ENCODE results near the gene TRIM54.

The TRIM54 gene

DNA sequence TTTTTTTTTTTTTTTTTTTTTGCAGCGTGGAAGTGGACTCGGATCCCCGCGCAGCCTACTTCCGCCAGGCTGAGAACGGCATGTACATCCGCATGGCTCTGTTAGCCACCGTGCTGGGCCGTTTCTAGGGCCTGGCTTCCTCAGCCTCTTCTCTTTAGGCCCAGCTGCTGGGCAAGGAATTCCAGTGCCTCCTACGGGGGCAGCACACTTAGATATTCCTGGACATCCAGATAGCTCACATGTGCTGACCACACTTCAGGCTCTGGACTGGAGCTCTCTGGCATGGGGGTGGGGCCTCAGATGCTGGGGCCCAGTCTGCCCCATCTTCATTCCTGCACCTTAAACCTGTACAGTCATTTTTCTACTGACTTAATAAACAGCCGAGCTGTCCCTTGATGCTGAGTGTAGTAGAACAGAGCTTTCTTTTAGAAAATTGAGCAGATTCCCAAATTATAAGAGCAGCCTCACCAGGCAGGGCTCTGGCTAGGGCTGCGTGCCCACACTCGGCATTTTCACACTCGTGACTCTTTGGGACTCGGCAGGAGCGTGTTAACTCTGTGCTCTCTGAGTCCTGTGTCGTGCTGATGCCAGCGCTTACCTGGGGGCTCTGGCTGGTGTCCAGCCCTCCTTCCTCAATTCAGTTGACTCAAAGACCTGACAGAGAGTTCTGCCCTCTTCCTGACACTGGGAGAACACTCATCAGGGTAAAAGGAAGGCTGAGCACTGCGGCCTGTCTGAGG lies 38.7 kb upstream of the TRIM54 start:
- Histone ChIP-seq H3K27me3 (ENCODE audit: control insufficient read depth in 1 of 2, insufficient read depth in 2 of 2, low read length in 2 of 2) (peaks cover 0 to 4% of the 10 kb centered on the region in 2 donors), H3K9me3 (ENCODE audit: control insufficient read depth in 1 of 2, low read length in 2 of 2) (no peaks in the 10 kb centered on the region), H3K4me3 (ENCODE audit: low read depth in 1 of 2, low read length in 2 of 2) (no peak overlapping the region), H3K36me3 (ENCODE audit: control insufficient read depth in 1 of 2, insufficient read depth in 2 of 2, low read length in 2 of 2) (peaks cover 38 to 63% of the 10 kb centered on the region in 2 donors), H3K27ac (ENCODE audit: low read depth, low read length) (no peak overlapping the region), H3K9ac (ENCODE audit: low read depth in 1 of 2, low read length in 2 of 2) (no peak overlapping the region), H3K4me1 (ENCODE audit: control insufficient read depth in 1 of 2, insufficient read depth in 2 of 2, low read length in 2 of 2) (no peaks in the 10 kb centered on the region)

DNA sequence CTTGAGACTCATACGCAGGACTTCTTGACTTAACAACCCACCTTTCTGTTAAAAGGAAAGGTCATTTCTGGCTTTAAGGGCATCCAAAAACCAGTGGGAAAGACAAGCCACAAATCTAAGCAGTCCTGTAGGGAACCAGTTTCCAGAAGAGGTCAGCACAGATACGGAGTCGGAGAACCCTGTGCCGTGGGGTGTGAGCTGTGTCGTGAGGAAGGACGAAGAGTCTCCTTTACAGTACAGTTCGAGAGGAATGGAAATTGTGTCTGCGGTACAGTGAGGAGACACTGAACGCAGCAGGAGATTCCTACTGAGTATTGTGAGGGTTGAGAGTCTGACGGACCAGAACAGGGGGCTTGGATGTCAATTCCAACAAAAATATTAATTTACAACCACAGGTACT lies 37.1 kb upstream of the TRIM54 start:
- H3K27me3 ChIP-seq (ENCODE audit: control insufficient read depth in 1 of 2, insufficient read depth in 2 of 2, low read length in 2 of 2): peaks cover 0 to 4% of the 10 kb centered on the region in 2 donors
- no peaks in the 10 kb centered on the region for H3K4me1 ChIP-seq (ENCODE audit: control insufficient read depth in 1 of 2, insufficient read depth in 2 of 2, low read length in 2 of 2)
- no peaks in the 10 kb centered on the region for H3K9me3 ChIP-seq (ENCODE audit: control insufficient read depth in 1 of 2, low read length in 2 of 2)
- no peak overlapping the region for H3K9ac ChIP-seq (ENCODE audit: low read depth in 1 of 2, low read length in 2 of 2)
- no peak overlapping the region for H3K27ac ChIP-seq (ENCODE audit: low read depth, low read length)
- peaks cover 27 to 50% of the 10 kb centered on the region in 2 donors for H3K36me3 ChIP-seq (ENCODE audit: control insufficient read depth in 1 of 2, insufficient read depth in 2 of 2, low read length in 2 of 2)
- no peak overlapping the region for H3K4me3 ChIP-seq (ENCODE audit: low read depth in 1 of 2, low read length in 2 of 2)

DNA sequence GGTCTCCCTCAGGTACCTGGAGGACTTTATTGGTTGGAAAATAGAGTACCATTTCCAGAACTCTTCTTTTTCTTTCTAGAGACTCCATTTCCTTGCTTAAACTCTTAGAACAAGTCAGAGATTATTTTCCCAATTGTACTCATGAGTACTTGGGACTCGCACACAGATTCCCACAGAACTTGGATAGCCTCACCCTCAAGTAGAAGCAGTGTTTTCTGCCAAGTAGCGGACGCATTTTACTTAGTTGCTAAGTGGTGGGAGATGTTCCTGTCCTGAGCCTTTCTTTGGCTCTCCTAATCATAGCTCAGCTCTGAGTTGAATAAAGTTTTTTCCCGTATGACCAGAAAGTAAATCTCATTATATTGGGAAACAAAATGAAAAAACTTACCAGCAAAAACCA lies 36.6 kb upstream of the TRIM54 start:
- Histone ChIP-seq H3K4me3 (ENCODE audit: low read depth in 1 of 2, low read length in 2 of 2) (no peak overlapping the region), H3K9me3 (ENCODE audit: control insufficient read depth in 1 of 2, low read length in 2 of 2) (no peaks in the 10 kb centered on the region), H3K27ac (ENCODE audit: low read depth, low read length) (no peak overlapping the region), H3K4me1 (ENCODE audit: control insufficient read depth in 1 of 2, insufficient read depth in 2 of 2, low read length in 2 of 2) (no peaks in the 10 kb centered on the region), H3K36me3 (ENCODE audit: control insufficient read depth in 1 of 2, insufficient read depth in 2 of 2, low read length in 2 of 2) (peaks cover 26 to 44% of the 10 kb centered on the region in 2 donors), H3K27me3 (ENCODE audit: control insufficient read depth in 1 of 2, insufficient read depth in 2 of 2, low read length in 2 of 2) (peaks cover 0 to 4% of the 10 kb centered on the region in 2 donors), H3K9ac (ENCODE audit: low read depth in 1 of 2, low read length in 2 of 2) (no peak overlapping the region)

DNA sequence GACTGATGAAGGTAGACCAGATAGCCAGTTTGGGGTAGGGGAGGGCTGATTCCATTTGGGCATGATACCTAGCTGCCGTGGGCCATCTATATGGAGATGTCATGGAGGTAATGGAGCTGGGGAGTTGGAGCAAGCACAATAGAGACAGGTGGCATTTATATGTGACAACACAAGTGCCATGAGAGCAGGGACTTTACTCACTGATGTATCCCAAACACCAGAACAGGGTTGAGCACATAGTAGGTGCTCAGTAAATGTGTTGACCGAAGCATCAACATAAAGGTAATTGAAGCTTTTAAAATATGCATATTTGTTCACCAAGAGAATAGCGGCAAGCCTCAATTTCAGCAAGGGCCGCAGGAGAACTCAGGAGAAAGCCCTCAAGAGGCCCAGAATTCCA lies 34.3 kb upstream of the TRIM54 start:
- Histone ChIP-seq H3K9ac (ENCODE audit: low read depth in 1 of 2, low read length in 2 of 2) (no peak overlapping the region), H3K27me3 (ENCODE audit: control insufficient read depth in 1 of 2, insufficient read depth in 2 of 2, low read length in 2 of 2) (peaks cover 7 to 11% of the 10 kb centered on the region in 2 donors), H3K27ac (ENCODE audit: low read depth, low read length) (no peak overlapping the region), H3K4me3 (ENCODE audit: low read depth in 1 of 2, low read length in 2 of 2) (no peak overlapping the region), H3K4me1 (ENCODE audit: control insufficient read depth in 1 of 2, insufficient read depth in 2 of 2, low read length in 2 of 2) (no peaks in the 10 kb centered on the region), H3K9me3 (ENCODE audit: control insufficient read depth in 1 of 2, low read length in 2 of 2) (no peaks in the 10 kb centered on the region), H3K36me3 (ENCODE audit: control insufficient read depth in 1 of 2, insufficient read depth in 2 of 2, low read length in 2 of 2) (peaks cover 15 to 22% of the 10 kb centered on the region in 2 donors)

DNA sequence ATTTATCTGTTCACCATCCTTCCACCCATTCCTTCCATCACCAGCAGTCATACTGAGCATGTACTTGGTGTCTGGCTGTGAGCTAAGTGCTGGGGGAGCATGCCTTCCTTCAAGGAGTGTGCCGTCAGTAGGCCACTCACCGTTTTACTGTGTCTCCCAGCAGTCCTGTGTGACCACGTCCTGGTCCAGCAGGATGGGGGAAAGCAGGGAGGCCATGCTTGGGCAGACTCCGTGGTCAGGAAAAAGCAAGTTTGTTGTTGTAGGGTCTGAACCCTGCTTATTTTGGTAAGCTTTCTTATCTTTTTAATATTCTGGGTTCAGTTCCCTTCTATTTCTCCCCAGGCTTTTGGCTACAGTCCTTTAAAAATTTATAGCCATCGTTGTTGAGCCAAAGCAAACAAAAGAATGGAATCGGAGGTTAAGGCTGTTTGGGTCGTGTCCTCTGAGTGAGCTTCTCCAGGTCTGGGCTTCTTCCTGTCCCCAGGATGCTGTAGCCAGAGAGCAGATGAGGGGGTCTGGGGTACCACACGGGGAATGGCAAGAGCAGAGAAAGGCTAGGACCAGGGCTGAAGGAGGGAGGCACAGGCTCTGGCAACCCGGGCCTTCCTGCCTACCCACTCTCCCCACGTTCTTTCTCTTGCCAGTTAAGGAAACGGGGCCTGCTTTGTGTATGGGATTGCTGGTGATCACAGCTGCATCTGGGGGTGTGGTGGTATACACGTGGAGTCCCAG lies 32.9 kb upstream of the TRIM54 start:
- H3K9ac ChIP-seq (ENCODE audit: low read depth in 1 of 2, low read length in 2 of 2): no peak overlapping the region
- peaks cover 4 to 7% of the 10 kb centered on the region in 2 donors for H3K36me3 ChIP-seq (ENCODE audit: control insufficient read depth in 1 of 2, insufficient read depth in 2 of 2, low read length in 2 of 2)
- H3K27me3 ChIP-seq (ENCODE audit: control insufficient read depth in 1 of 2, insufficient read depth in 2 of 2, low read length in 2 of 2): peaks cover 11 to 18% of the 10 kb centered on the region in 2 donors
- no peak overlapping the region for H3K4me3 ChIP-seq (ENCODE audit: low read depth in 1 of 2, low read length in 2 of 2)
- no peaks in the 10 kb centered on the region for H3K9me3 ChIP-seq (ENCODE audit: control insufficient read depth in 1 of 2, low read length in 2 of 2)
- no peaks in the 10 kb centered on the region for H3K4me1 ChIP-seq (ENCODE audit: control insufficient read depth in 1 of 2, insufficient read depth in 2 of 2, low read length in 2 of 2)
- H3K27ac ChIP-seq (ENCODE audit: low read depth, low read length): no peak overlapping the region

DNA sequence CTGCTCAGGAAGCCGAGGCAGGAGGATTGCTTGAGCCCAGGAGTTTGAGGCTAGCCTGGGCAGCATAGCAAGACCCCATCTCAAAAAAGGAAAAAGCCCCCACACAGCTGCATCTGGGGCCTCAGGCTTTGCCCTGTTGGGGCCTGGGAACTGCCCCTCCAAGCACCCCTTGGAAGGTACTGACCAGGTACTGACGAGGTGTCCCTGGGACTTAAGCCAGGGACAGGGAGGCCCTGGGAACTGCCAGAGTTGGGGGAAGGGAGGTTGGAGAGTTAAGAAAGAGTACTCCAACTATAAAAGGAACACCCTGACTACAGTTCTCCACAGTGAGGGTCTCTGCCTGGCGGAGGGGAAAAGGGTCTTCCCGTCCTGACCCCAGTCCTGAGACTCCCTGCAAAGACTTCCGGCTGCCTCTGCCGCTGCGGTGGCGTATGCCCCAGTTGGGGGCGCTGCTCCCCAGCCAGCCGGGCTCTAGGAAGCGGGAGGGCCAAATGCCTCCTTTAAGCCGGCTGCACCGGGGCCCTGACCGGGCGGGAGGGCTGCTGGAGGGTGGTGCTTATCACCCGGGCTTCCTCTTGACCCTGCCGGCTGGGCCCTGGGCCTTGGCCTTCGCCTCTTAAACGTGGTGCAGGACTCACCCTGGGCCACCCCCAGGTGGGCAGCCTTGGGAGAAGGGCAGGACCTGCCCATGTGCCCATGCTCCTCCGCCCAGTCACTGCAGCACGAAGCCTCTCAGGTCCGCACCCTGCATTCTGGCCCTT lies 32.2 kb upstream of the TRIM54 start:
- no peaks in the 10 kb centered on the region for H3K9me3 ChIP-seq (ENCODE audit: control insufficient read depth in 1 of 2, low read length in 2 of 2)

DNA sequence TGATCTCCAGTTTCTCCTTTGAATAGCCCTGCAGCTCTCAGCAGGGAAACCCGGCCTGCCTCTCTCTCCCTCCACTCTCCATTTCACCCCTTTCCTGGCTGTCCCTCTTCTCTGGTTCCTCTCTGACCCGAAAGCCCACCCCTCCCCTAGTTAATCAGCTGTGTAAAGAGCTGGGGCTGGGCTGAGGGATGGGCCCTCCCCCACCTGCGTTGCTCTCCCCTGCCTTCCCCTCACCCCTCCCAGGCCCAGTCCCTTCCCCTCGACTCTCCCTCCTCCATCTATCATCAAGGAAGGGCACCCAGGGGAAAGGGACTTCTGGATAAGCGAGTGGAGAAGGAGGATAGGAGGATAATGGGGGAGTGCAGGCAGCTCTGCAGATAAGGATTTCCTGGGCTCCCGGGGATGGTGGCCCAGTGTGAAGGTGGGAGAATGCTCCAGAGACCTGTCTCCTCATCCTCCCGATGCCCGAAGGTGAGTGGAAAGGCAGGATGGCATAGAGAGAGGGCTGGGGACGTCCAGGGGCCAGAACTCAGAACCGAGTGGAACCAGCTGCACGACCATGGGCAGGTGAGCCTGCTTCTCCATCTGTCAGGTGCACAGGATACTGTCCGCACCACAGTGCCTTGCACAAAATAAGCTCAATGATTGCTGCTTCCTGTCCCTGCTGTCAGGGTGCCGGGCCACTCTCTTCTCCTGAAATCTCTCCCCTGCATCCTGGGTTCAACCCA lies 31.4 kb upstream of the TRIM54 start:
- peaks cover 18 to 30% of the 10 kb centered on the region in 2 donors for H3K27me3 ChIP-seq (ENCODE audit: control insufficient read depth in 1 of 2, insufficient read depth in 2 of 2, low read length in 2 of 2)

More for the DNA sequence above, 32.2 kb upstream of the TRIM54 start:
- no peak overlapping the region for H3K27ac ChIP-seq (ENCODE audit: low read depth, low read length)
- peaks cover 0 to 4% of the 10 kb centered on the region in 2 donors for H3K36me3 ChIP-seq (ENCODE audit: control insufficient read depth in 1 of 2, insufficient read depth in 2 of 2, low read length in 2 of 2)
- no peaks in the 10 kb centered on the region for H3K4me1 ChIP-seq (ENCODE audit: control insufficient read depth in 1 of 2, insufficient read depth in 2 of 2, low read length in 2 of 2)
- H3K27me3 ChIP-seq (ENCODE audit: control insufficient read depth in 1 of 2, insufficient read depth in 2 of 2, low read length in 2 of 2): peaks cover 16 to 23% of the 10 kb centered on the region in 2 donors
- H3K9ac ChIP-seq (ENCODE audit: low read depth in 1 of 2, low read length in 2 of 2): no peak overlapping the region
- H3K4me3 ChIP-seq (ENCODE audit: low read depth in 1 of 2, low read length in 2 of 2): no peak overlapping the region

DNA sequence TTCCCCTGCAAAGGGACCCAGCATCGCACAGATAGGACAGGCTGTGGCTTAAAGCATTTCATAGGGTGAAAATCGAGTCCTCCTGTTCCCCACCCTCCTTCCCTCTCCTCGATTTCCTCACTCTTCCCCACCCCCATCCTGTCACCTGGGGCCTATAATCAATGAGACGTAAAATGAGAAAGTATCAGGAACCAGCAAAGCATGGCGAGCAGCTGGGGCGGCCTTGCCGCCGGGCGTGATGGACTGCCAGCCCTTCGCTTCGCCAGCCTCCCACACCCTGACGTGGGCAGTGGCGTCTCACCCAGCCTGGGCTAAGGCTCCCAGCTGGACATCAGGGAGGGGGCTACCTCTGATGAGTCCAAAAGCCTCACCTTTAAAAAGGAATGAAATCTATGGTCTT lies 30.5 kb upstream of the TRIM54 start:
- Histone ChIP-seq H3K9ac (ENCODE audit: low read depth in 1 of 2, low read length in 2 of 2) (no peak overlapping the region), H3K4me1 (ENCODE audit: control insufficient read depth in 1 of 2, insufficient read depth in 2 of 2, low read length in 2 of 2) (no peaks in the 10 kb centered on the region), H3K36me3 (ENCODE audit: control insufficient read depth in 1 of 2, insufficient read depth in 2 of 2, low read length in 2 of 2) (no peaks in the 10 kb centered on the region), H3K27ac (ENCODE audit: low read depth, low read length) (no peak overlapping the region), H3K27me3 (ENCODE audit: control insufficient read depth in 1 of 2, insufficient read depth in 2 of 2, low read length in 2 of 2) (peaks cover 27 to 40% of the 10 kb centered on the region in 2 donors), H3K9me3 (ENCODE audit: control insufficient read depth in 1 of 2, low read length in 2 of 2) (no peaks in the 10 kb centered on the region), H3K4me3 (ENCODE audit: low read depth in 1 of 2, low read length in 2 of 2) (no peak overlapping the region)

More for the DNA sequence above, 31.4 kb upstream of the TRIM54 start:
- Histone ChIP-seq H3K27ac (ENCODE audit: low read depth, low read length) (no peak overlapping the region), H3K9ac (ENCODE audit: low read depth in 1 of 2, low read length in 2 of 2) (no peak overlapping the region), H3K4me1 (ENCODE audit: control insufficient read depth in 1 of 2, insufficient read depth in 2 of 2, low read length in 2 of 2) (no peaks in the 10 kb centered on the region), H3K9me3 (ENCODE audit: control insufficient read depth in 1 of 2, low read length in 2 of 2) (no peaks in the 10 kb centered on the region), H3K36me3 (ENCODE audit: control insufficient read depth in 1 of 2, insufficient read depth in 2 of 2, low read length in 2 of 2) (no peaks in the 10 kb centered on the region), H3K4me3 (ENCODE audit: low read depth in 1 of 2, low read length in 2 of 2) (no peak overlapping the region)

DNA sequence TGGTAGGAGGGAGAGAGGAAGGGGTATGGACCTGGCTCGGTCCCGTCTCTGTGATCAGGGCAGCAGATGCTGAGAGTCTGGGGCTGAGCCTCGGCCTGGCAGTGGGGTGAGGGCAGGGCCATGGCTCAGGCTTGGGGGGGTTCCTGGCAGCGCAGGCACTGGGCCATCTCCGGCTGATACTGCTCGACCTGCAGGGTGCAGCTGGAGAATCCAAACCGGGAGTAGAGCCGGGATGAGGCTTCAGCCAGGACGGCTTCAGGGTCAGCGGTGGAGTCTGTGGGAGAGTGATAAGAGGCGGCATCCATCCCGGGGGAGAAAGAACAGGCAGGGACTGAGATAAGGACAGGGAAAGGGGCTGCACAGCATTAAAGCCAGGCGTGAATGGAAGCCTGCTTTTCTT lies 27.0 kb upstream of the TRIM54 start:
- no peaks in the 10 kb centered on the region for H3K36me3 ChIP-seq (ENCODE audit: control insufficient read depth in 1 of 2, insufficient read depth in 2 of 2, low read length in 2 of 2)
- no peak overlapping the region for H3K9ac ChIP-seq (ENCODE audit: low read depth in 1 of 2, low read length in 2 of 2)
- H3K4me3 ChIP-seq (ENCODE audit: low read depth in 1 of 2, low read length in 2 of 2): no peak overlapping the region
- H3K27ac ChIP-seq (ENCODE audit: low read depth, low read length): no peak overlapping the region
- H3K9me3 ChIP-seq (ENCODE audit: control insufficient read depth in 1 of 2, low read length in 2 of 2): no peaks in the 10 kb centered on the region
- H3K27me3 ChIP-seq (ENCODE audit: control insufficient read depth in 1 of 2, insufficient read depth in 2 of 2, low read length in 2 of 2): peaks cover 44 to 55% of the 10 kb centered on the region in 2 donors
- no peaks in the 10 kb centered on the region for H3K4me1 ChIP-seq (ENCODE audit: control insufficient read depth in 1 of 2, insufficient read depth in 2 of 2, low read length in 2 of 2)
